Endothelial cell (in vitro differentiated cells): ENCODE data around the gene CT45A10. TPM values are rescaled to one million over a fixed set of nuclear protein-coding genes. Genes with fewer than 3 reads are reported as not detected.
"Not testable (repeated sequence)": the region's sequence is repeated elsewhere in the genome, so short reads cannot be mapped to it uniquely, and the experiment has no call there.

ENCODE experiments used
- DNase-seq: peaks from one replicate; pipeline ENCODE4 v3.0.0; 2021; ENCODE audit warnings: low spot score
- H3K27ac Mint-ChIP-seq: one replicate; pipeline ENCODE4 v1.8.0; 2021; ENCODE audit warnings: mixed read lengths, inconsistent platforms; ENCODE audit not compliant: unreplicated experiment
- H3K27me3 Mint-ChIP-seq: one replicate; pipeline ENCODE4 v1.8.0; 2021; ENCODE audit warnings: mild to moderate bottlenecking, moderate library complexity, mixed read lengths, inconsistent platforms; ENCODE audit not compliant: unreplicated experiment
- H3K36me3 Mint-ChIP-seq: one replicate; pipeline ENCODE4 v1.8.0; 2021; ENCODE audit warnings: mild to moderate bottlenecking, low read depth, mixed read lengths, inconsistent platforms; ENCODE audit not compliant: unreplicated experiment
- H3K4me1 Mint-ChIP-seq: one replicate; pipeline ENCODE4 v1.8.0; 2021; ENCODE audit warnings: mild to moderate bottlenecking, mixed read lengths, inconsistent platforms; ENCODE audit not compliant: unreplicated experiment
- H3K4me3 Mint-ChIP-seq: one replicate; pipeline ENCODE4 v1.8.0; 2021; ENCODE audit warnings: mild to moderate bottlenecking, mixed read lengths, inconsistent platforms; ENCODE audit not compliant: unreplicated experiment
- H3K9me3 Mint-ChIP-seq: one replicate; pipeline ENCODE4 v1.8.0; 2021; ENCODE audit warnings: mixed read lengths, inconsistent platforms; ENCODE audit not compliant: unreplicated experiment
- total RNA-seq: library from RNA; stranded (reverse); fragmentation: NEBNext Ultra II Directional; extraction: Animal tissue kit (Norgen Biotek cat#: 25700); gene quantifications from one replicate; pipeline ENCODE4 v1.2.1, GENCODE V29; 2021; ENCODE audit not compliant: unreplicated experiment

The CT45A10 gene
- total RNA-seq, 1 donor from 2014 or later, result not detected

- H3K4me1 Mint-ChIP-seq, H3K4me3 Mint-ChIP-seq, DNase-seq, H3K36me3 Mint-ChIP-seq, H3K9me3 Mint-ChIP-seq, H3K27ac Mint-ChIP-seq, H3K27me3 Mint-ChIP-seq: not testable (repeated sequence)
Measured at GRCh38 chrX:135854438-135854837, 38.8 kb downstream of the CT45A10 start, which contains the start of gene CT45A8. Gene CT45A8, minus strand, starts transcription at chrX:135854538. Its CDS starts 3,755 bp downstream, at chrX:135850783.

GRCh38 chrX:135837180-135837579 lies 56.1 kb downstream of the CT45A10 start, which contains the start of gene CT45A7:
Gene CT45A7, minus strand, starts transcription at chrX:135837280. Its CDS starts 3,747 bp downstream, at chrX:135833533.
- not testable (repeated sequence) for H3K4me3 Mint-ChIP-seq, H3K27ac Mint-ChIP-seq, H3K9me3 Mint-ChIP-seq, H3K36me3 Mint-ChIP-seq, H3K27me3 Mint-ChIP-seq, DNase-seq, H3K4me1 Mint-ChIP-seq

Other genes starting within 250 kb of the CT45A10 start
- not detected for gene CT45A1, start 179.8 kb downstream of the CT45A10 start, total RNA-seq
- gene CT45A3, start 125.3 kb downstream of the CT45A10 start, total RNA-seq, result not detected
- gene CT45A5, start 107.9 kb downstream of the CT45A10 start, total RNA-seq, result not detected
- not detected for gene CT45A6, start 90.7 kb downstream of the CT45A10 start, total RNA-seq
- gene CT45A2, start 73.4 kb downstream of the CT45A10 start, total RNA-seq, result not detected
- not detected for gene CT45A7, start 56.2 kb downstream of the CT45A10 start, total RNA-seq
- not detected for gene CT45A8, start 38.9 kb downstream of the CT45A10 start, total RNA-seq
- gene CT45A9, start 21.6 kb downstream of the CT45A10 start, total RNA-seq, result not detected
- 0.15 TPM for gene SAGE1, start 272 bp upstream of the CT45A10 start, total RNA-seq
- 18.2 TPM for gene MMGT1, start 80.5 kb upstream of the CT45A10 start, total RNA-seq
- 12.2 TPM for gene SLC9A6, start 92.0 kb upstream of the CT45A10 start, total RNA-seq